RWPE2 (cell line): ENCODE results near the gene SLC1A2.

ENCODE experiments used
- ATAC-seq: fragments of 200-7000 bp; cut with Tn5 transposase; 3 replicates; pipeline ENCODE4 v1.9.1; 2021; ENCODE audit warnings: low read depth
- DNase-seq: peaks from one replicate; pipeline ENCODE4 v3.0.0-alpha.2; 2020; ENCODE audit warnings: low spot score
- H3K27ac ChIP-seq: fragments of 450-650 bp; 2 replicates; pipeline ENCODE4 v1.5.1; 2017; ENCODE audit warnings: mild to moderate bottlenecking; ENCODE audit not compliant: poor library complexity, severe bottlenecking
- H3K27me3 ChIP-seq: fragments of 250-450 bp; sonication (Bioruptor Pico); 2 replicates; pipeline ENCODE4 v1.5.1; 2021; ENCODE audit warnings: mild to moderate bottlenecking, moderate library complexity; ENCODE audit not compliant: insufficient read depth, poor library complexity, severe bottlenecking
- H3K36me3 ChIP-seq: fragments of 250-450 bp; sonication (Bioruptor Pico); 2 replicates; pipeline ENCODE4 v1.5.1; 2020; ENCODE audit warnings: low read depth, mild to moderate bottlenecking, moderate library complexity
- H3K4me1 ChIP-seq: fragments of 250-450 bp; sonication (Bioruptor Pico); 2 replicates; pipeline ENCODE4 v1.5.1; 2021; ENCODE audit warnings: mild to moderate bottlenecking, moderate library complexity; ENCODE audit not compliant: insufficient read depth, poor library complexity, severe bottlenecking
- H3K4me3 ChIP-seq: fragments of 250-450 bp; sonication (Bioruptor Pico); 2 replicates; pipeline ENCODE4 v1.5.1; 2021; ENCODE audit warnings: mild to moderate bottlenecking, moderate library complexity; ENCODE audit not compliant: severe bottlenecking
- H3K9me3 ChIP-seq: fragments of 250-450 bp; sonication (Bioruptor Pico); 2 replicates; pipeline ENCODE4 v1.5.1; 2021; ENCODE audit warnings: mild to moderate bottlenecking, moderate library complexity; ENCODE audit not compliant: severe bottlenecking
- TF ChIP-seq, protein P1 (sequence below): fragments of 450-650 bp; IDR thresholded peaks from one replicate; pipeline ENCODE4 v1.5.1; 2017; ENCODE audit warnings: mild to moderate bottlenecking, moderate library complexity; ENCODE audit not compliant: poor library complexity, severe bottlenecking

The SLC1A2 gene

DNA sequence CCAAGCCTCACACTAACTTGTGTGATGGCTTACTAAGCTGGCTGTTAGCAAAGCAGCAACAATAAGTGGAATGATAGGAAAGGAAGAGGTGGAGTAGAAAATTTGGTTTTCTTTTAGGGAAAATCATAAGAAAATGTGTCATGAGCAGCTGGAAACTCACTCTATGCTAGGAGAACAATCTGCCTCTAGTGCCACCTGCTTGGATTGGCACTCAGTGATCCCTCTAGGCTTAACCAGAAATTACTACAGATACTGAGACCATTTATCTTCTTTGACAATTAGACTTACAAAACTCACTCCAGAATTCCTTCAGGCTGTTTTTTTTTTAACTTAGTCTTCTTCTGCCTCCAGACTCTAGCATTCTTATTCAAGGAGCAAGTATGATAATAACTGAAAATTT, 163.1 kb downstream of the SLC1A2 start:
- ATAC-seq (no peak), DNase-seq (no peak)
- Histone ChIP-seq H3K27ac (no peak overlapping the region), H3K4me3 (no peak overlapping the region), H3K27me3 (no peaks in the 10 kb centered on the region), H3K4me1 (peaks cover 8% of the 10 kb centered on the region), H3K36me3 (no peaks in the 10 kb centered on the region), H3K9me3 (no peaks in the 10 kb centered on the region)
- TF ChIP-seq, protein P1, sequence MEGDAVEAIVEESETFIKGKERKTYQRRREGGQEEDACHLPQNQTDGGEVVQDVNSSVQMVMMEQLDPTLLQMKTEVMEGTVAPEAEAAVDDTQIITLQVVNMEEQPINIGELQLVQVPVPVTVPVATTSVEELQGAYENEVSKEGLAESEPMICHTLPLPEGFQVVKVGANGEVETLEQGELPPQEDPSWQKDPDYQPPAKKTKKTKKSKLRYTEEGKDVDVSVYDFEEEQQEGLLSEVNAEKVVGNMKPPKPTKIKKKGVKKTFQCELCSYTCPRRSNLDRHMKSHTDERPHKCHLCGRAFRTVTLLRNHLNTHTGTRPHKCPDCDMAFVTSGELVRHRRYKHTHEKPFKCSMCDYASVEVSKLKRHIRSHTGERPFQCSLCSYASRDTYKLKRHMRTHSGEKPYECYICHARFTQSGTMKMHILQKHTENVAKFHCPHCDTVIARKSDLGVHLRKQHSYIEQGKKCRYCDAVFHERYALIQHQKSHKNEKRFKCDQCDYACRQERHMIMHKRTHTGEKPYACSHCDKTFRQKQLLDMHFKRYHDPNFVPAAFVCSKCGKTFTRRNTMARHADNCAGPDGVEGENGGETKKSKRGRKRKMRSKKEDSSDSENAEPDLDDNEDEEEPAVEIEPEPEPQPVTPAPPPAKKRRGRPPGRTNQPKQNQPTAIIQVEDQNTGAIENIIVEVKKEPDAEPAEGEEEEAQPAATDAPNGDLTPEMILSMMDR: no peak

DNA sequence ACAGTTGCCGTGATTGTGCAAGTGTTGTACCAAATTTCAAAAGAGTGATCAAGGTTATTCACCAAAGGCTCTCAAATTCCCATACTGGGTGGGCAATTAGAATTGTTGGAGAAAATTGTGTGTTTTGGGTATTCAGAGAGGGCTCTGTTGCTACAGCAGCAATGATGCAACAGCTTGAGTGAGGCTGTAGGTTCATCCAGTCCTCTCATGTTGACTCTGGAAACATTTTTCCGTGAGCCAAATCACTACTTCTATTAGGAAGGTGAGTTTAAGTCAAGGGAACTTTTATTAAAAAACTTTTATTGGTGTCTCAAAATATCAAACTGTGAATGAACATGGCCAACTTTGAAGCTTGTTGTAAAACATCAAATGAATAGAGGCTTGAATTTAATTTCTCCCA, 163.8 kb downstream of the SLC1A2 start:
- TF ChIP-seq, protein P1: no peak
- Histone ChIP-seq H3K4me3 (no peak overlapping the region), H3K9me3 (no peaks in the 10 kb centered on the region), H3K36me3 (no peaks in the 10 kb centered on the region), H3K27ac (no peak overlapping the region), H3K4me1 (peaks cover 3% of the 10 kb centered on the region), H3K27me3 (no peaks in the 10 kb centered on the region)
- DNase-seq (no peak), ATAC-seq (no peak)

DNA sequence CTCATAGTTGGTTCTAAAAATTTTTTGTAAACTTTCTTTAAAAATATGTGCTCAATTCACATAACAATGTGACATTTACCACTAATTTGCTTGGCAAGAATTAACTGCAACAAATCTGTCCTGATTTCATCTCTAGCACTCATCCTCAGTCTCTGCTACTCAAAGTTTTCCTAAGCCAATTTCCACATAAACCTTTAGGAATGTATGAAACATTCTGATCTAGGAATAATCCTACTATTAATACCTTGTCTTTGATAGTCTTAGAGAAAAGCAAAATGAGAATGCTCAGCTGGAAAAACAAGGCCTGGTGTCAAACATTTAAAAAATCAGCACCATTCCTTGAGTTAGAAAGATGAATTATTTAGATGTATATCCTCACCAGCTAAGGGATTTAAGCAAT, 166.1 kb downstream of the SLC1A2 start:
- no peak for DNase-seq
- ATAC-seq: no peak
- H3K36me3 ChIP-seq: no peaks in the 10 kb centered on the region
- no peaks in the 10 kb centered on the region for H3K4me1 ChIP-seq
- TF ChIP-seq, protein P1: no peak
- H3K27me3 ChIP-seq: no peaks in the 10 kb centered on the region
- no peak overlapping the region for H3K27ac ChIP-seq
- no peak overlapping the region for H3K4me3 ChIP-seq
- H3K9me3 ChIP-seq: no peaks in the 10 kb centered on the region

DNA sequence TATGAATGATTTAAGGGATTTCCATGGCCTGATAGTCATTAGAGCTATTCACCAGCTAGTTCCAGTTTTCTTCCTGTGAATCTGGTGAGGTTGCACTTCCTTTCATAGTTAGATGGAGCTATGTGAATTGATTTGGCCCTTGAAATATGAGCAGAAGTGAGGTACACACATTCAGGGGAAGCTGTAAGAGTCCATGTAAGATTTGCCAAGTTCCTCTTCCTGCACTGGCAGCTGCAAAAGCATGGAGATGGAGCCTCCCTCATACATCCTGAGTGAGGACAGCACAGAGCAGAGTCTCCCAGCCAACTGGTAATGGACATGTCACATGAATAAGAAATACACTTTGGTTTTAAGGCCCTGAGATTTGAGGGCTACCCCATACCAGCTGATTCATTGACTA, 168.7 kb downstream of the SLC1A2 start:
- TF ChIP-seq, protein P1: no peak
- H3K4me1 ChIP-seq: no peaks in the 10 kb centered on the region
- no peaks in the 10 kb centered on the region for H3K36me3 ChIP-seq
- no peaks in the 10 kb centered on the region for H3K27me3 ChIP-seq
- H3K4me3 ChIP-seq: no peak overlapping the region
- no peaks in the 10 kb centered on the region for H3K9me3 ChIP-seq
- no peak for DNase-seq
- H3K27ac ChIP-seq: no peak overlapping the region
- ATAC-seq: no peak

DNA sequence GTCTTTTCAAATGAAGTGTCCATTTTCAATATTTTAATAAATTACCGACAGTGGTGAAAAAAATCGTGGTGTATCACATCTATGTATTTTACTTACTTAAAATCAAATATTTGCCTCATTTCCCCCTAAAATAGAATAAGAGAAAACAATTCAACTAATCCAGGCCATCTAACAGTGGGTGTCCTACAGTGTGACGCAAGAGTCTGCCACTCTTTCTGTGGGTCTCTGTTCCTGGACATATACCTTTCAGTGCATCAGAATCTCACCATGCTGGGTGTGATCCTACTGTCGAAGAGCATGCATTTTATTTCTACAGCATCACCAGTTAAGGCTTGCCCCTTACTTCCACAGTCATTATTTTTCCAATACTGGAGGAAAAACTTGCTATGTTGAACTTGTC, 169.2 kb downstream of the SLC1A2 start:
- no peak for DNase-seq
- no peaks in the 10 kb centered on the region for H3K36me3 ChIP-seq
- H3K4me3 ChIP-seq: no peak overlapping the region
- ATAC-seq: no peak
- no peaks in the 10 kb centered on the region for H3K4me1 ChIP-seq
- no peaks in the 10 kb centered on the region for H3K9me3 ChIP-seq
- TF ChIP-seq, protein P1: no peak
- no peak overlapping the region for H3K27ac ChIP-seq
- H3K27me3 ChIP-seq: no peaks in the 10 kb centered on the region
